Stimulated activated CD4-positive, alpha-beta T cell treated with anti-CD3 and anti-CD28 coated beads, Interleukin-4, amount 100 ng/mL, for 4 hours (primary cell): Measurements from ENCODE around the gene SCAI.
"Not testable (repeated sequence)": the region's sequence is repeated elsewhere in the genome, so short reads cannot be mapped to it uniquely, and the experiment has no call there.

Source experiments
- DNase-seq, 2 experiments: peaks; one replicate each; pipeline ENCODE4 v3.0.0-alpha.2; 2020

The SCAI gene

GRCh38 chr9:125147401-125147951 lies 4.1 kb upstream of the SCAI start:
- no peak for DNase-seq

DNA sequence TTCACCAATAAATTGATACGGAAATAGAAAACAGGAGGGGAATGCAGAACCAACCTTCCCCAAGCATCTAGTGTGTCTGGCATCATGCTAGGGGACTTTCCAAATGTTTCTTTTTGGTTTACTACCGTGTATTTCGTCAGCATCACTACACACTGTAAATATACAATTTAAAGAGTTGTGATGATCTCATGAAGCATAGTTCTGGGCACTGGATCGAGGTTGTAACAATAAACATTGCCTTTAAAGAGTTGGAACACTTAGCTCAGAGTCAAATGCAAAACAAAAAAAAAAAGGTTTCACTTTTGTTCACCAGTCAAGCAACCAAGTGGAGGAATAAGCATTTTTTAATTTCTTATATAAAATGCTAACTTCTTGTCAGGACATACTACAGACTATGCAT lies 2.9 kb upstream of the SCAI start:
- DNase-seq = no peak

DNA sequence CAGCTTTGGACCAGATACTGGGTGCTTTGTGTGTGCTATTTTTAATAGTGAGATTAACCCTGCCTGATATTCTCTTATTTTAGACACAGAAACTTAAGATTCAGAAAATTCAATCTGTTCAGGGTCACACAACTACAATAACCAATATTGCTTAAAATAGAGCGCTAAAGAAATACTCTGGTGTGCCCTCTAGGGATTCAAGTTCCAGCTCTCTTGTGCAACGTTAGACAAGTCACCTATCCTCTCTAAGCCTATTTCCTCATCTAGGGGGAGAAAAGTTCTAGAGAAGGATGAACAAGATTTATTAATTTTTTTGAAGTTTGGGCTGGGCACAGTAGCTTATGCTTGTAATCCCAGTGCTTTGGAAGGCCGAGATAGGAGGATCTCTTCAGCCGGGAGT lies 2.1 kb upstream of the SCAI start:
- DNase-seq = no peak

DNA sequence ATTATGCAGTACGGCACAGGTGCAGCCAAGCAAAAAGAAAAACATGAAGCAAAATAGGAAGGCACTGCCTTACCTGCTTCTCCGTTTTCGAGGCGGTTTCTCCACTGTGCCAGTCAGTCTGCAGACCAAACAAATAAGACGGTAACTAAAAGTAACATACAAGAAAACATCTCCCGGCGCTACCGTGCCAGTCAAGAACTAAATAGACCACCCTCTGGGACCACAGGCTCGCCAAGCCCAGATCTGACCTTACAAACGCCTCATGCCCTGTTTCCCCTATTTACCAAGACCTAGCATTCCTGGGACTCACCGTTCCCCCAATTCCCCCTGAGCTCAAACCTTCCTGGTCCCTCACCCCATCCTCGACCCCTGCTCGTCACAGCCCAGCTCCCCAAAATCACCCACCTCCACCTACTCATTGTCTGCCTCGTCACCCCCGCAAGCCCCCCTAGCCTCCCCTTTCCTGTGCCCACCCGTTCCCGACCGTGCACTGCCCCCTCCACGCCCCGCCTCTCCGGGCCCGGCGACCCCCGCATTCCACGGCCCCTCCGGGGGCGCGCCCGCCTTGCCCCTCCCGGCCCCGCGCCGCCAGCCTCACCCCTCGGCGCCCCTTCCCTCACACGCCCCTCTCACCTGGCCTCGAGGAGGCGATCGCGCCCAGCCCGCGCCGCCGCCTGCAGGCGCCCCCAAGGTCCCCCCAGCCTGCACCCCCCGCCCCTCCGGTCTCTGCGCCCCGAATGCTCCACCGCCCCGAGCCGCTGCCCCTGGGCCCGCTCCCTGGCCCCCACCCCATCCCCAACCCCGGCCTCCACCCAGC lies 560 bp downstream of the SCAI start:
- DNase-seq = peak; percentile 2 to 4

- no peak for DNase-seq
These were observed 1.6 kb downstream of the SCAI start for GRCh38 chr9:125141751-125142150.

DNA sequence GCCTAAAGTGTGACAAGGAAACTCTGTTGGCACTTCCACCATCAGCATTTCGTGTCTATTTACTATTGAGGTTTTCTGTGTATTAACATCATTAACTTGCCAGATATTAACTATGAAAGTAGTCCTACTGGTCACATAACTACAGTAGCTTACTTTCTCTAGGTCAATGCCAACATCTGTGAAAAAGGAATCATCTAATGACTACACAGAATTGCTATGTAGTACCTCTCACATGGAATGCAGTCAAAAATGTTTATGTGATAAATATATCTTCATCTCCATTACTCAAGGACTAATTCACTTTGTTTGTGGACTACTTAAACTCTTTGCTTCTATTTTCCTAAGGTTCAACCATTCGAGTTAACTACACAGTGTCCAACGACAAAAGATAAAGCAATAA lies 2.1 kb downstream of the SCAI start:
- DNase-seq = no peak

- DNase-seq = no peak
These were observed 2.8 kb downstream of the SCAI start for GRCh38 chr9:125140576-125140975.

DNA sequence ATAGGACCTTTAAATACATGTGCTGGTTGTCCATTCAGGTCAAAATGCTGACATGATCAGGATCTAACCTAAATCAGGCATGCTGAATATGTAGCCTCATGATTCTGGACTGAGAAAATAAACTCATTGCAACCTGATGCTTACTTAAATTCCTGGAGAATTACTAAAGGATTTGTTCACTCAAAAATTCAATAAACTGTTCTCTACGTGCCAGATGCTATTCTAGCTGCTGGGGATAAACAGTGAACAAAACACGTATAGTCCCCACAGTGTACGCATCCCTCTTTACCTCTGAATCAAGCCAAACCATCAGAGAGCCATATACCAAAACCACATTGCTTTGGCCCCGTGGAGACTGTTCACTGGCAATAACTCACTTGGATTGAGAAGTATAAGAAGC lies 6.1 kb downstream of the SCAI start:
- DNase-seq = no peak

DNA sequence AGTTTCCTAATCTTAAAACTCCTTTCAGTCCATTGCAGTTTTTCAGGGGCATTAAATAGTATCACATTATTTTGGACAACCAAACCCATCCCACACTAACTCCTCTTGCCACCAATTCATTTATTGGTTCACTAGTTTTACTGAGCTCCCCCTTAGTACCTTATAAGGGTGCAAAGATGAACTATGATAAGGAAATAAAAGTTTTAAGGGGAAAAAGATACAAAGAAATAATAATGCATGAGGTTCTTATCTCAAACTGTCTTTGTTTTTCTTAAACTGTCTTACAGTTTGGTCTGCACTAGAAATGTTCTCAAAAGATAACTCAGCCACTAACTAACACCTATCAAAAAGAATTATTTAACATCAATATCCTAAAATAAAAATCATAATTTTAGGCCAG lies 8.4 kb downstream of the SCAI start:
- DNase-seq = no peak

DNA sequence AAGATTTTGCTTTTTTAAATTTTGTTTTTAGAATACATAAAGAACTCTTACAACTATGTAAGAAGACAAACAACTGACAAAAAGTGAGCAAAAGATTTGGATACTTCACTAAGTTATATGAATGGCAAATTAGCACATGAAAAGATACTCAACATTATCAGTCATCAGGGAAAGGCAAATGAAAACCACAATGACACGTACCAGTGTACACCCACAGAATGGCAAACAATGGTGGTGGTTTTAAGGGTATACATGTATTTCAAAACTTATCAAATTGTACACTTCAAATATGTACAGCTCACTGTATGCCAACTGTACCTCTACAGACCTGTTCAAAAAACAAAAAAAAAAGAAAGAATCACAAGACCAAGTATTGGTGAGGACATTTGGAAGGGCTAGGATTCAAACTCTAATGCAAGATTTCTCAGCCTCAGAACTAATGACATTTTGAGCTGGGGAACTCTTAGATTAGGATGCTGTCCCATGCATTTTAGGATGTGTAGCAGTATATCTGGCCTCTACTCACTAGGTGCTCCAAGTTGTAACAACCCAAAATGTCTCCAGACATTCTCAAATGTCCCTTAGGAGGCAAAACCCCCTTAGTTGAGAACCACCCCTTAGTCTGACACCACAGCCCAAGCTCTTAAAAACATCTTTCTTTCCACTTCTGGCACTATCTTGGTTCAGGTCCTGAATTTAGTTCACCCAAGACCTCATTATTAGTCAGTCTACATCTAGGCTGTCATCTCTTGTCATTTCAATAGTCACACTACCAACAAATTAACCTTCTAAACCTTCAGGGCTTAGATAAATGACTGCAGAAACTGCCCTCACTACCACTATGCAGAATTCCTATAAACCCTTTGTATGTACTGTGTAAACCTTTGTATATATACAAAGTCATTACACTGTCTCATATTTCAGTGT lies 9.7 kb downstream of the SCAI start:
- DNase-seq = no peak

- no peak for DNase-seq
These were observed 11.6 kb downstream of the SCAI start for GRCh38 chr9:125131778-125132177.

DNA sequence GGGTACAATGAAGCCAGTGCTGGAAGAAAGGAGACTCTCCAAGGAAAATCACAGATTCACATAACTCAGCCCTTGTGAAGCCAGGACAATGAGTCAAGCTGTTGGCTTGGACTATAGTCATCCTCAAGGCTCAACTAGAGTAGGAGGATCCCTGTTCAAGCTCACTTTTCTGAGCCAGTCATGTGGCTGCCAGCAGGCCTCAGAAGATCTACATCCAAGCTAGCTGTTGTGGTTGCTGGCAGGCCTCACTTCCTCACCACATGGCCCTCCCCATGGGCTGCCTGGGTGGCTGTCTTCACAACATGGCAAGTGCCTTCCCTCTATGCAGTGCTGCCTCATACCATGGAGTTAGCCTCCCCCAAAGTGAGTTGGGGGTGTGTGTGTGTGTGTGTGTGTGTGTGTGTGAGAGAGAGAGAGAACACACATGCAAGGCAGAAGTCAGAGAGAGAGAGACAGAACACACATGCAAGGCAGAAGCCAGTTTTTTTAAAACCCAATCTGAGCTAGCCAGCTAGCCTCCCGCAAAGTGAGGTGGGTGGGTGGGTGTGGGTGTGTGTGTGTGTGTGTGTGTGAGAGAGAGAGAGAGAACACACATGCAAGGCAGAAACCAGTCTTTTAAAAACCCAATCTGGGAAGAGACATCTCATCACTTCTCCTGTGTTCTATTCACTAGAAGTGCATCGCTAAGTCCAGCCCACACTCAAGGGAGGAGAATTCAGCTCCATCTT lies 17.1 kb downstream of the SCAI start:
- DNase-seq = peak; percentile 42 to 73

DNA sequence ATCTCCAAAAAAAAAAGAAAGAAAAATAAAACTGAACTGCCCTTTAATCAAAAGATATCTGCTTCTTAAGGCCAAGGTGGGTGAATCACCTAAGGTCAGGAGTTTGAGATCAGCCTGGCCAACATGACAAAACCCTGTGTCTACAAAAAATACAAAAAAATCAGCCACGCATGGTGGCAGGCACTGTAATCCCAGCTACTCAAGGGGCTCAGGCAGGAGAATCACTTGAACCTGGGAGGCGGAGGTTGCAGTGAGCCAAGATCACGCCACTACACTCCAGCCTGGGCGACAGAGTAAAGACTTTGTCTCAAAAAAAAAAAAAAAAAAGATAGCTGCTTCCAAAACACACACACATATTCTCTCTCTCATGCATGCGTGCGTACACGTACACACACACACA lies 17.8 kb downstream of the SCAI start:
- DNase-seq = no peak

DNA sequence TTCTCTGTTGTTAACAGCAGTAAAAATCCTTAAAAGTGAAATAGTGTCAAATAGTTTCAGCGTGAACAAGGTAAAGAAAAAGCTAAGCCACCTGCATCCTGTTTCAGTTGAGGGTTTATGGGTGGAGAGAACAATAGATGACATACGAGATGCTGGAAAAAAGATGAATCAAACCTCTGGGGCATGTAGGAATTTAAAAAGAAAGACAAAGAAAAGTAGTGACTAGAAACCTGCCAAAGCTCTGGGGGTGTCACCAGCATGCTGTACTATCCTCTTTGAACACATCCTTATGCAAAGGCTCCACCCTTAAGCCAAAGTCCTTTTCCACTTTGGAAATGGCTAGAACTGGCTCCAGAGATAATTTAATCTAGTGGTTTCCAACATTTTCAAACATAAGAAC lies 22.2 kb downstream of the SCAI start:
- no peak for DNase-seq

- no peak for DNase-seq
These were observed 23.6 kb downstream of the SCAI start for GRCh38 chr9:125119643-125120286.

- not testable (repeated sequence) for DNase-seq
These were observed 24.6 kb downstream of the SCAI start for GRCh38 chr9:125118696-125119095.

DNA sequence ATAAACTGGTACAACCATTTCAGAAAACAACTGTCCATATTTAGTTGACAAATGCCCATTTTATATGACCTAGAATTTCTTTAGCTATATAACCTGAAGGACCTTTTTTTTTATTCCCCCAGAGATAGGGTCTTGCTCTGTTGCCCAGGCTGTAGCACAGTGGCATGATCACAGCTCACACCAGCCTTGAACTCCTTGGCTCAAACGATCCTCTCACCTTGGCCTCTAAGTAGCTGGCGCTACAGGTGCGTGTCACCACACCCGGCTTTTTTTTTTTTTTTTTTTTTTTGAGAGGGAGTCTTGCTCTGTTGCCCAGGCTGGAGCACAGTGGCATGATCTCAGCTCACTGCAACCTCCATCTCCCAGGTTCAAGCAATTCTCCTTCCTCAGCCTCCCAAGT lies 28.8 kb downstream of the SCAI start:
- not testable (repeated sequence) for DNase-seq

- DNase-seq = no peak
These were observed 32.9 kb downstream of the SCAI start for GRCh38 chr9:125110464-125110863.

DNA sequence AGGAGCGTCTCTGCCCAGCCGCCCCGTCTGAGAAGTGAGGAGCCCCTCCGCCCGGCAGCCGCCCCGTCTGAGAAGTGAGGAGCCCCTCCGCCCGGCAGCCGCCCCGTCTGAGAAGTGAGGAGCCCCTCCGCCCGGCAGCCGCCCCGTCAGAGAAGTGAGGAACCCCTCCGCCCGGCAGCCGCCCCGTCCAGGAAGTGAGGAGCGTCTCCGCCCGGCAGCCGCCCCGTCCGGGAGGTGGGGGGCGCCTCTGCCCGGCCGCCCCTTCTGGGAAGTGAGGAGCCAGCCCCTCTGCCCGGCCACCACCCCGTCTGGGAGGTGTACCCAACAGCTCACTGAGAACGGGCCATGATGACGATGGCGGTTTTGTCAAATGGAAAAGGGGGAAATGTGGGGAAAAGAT lies 34.8 kb downstream of the SCAI start:
- DNase-seq = not testable (repeated sequence)

DNA sequence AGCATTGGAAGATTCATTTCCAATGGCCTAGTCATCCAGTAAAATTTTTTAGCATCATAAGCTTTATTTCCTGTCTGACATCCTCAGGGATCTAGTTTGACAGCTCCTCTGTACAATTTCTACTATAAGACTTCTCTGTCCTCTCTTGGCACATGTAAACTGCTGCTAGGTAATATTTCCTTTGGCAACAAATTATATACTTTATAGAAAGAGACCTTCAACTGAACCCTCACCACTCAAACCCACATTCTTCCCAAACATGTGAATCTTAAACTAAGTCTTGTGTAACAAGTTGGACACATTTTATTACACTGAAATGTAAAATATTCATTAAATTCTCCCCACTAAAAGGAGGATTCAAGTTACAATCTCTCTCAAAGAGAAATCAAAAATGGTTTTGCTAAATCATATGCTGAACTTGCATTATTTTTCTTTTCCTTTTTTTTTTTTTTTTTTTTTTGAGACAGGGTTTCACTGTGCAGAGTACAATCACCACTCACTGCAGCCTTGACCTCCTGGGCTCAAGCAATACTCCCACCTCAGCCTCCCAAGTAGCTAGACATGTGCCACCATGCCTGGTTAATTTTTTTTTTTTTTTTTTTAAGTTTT lies 36.9 kb downstream of the SCAI start:
- no peak for DNase-seq

- DNase-seq = no peak
These were observed 39.4 kb downstream of the SCAI start for GRCh38 chr9:125103770-125104460.
